G401 (cell line): ENCODE measurements around the gene TEX30. TPM values are rescaled to one million over a fixed set of nuclear protein-coding genes. Genes with fewer than 3 reads are reported as not detected.
"Not testable (repeated sequence)": the region's sequence is repeated elsewhere in the genome, so short reads cannot be mapped to it uniquely, and the experiment has no call there.

Experiments
- DNase-seq: peaks from one replicate; pipeline ENCODE4 v3.0.0-alpha.2; 2015; ENCODE audit warnings: low spot score
- in situ Hi-C: cut with HindIII; loops from 2 replicates; pipeline ENCODE4 v1.10.0; 2016; ENCODE audit warnings: low sequenced_read_pairs, mixed read lengths
- total RNA-seq: library from RNA; depleted of rRNA; stranded (reverse); fragments of >200 nt; shearing (Covaris generic); gene quantifications from 2 replicates; pipeline ENCODE4 v1.2.3, GENCODE V29; 2014

The TEX30 gene
- total RNA-seq, 1 experiment from 2014 or later: 38.2 TPM

DNA sequence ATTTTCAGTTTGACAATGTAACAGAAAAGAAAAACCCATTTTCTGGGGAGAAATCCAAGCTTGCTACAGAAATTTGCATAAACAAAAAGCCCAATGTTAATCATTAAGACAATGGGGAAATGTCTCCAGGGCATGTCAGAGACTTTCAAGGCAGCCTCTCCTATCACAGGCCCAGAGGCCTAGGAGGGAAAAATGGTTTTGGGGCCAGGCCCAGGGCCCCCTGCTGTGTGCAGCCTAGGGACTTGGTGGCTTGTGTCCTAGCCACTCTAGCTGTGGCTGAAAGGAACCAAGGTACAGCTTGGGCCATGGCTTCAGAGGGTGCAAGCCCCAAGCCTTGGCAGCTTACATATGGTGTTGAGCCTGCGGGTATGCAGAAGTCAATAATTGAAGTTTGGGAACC lies 8.0 kb upstream of the TEX30 start:
- no peak for DNase-seq
- in situ Hi-C loops: no loop called here

DNA sequence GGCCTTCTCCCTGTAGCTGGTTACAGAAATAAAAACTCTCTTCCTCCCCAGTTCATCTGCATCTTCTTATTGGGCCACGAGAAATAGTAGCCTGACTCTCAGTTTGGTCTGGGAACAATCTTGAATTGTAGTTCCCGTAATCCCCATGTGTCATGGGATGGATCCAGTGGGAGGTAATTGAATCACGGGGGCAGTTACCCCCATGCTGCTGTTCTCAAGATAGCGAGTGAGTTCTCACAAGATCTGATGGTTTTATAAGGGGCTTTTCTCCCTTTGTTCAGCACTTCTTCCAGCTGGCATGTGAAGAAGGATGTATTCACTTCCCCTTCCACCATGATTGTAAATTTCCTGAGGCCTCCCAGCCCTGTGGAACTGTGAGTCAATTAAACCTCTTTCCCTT lies 7.1 kb upstream of the TEX30 start:
- in situ Hi-C loops, DNase-seq: not testable (repeated sequence)

DNA sequence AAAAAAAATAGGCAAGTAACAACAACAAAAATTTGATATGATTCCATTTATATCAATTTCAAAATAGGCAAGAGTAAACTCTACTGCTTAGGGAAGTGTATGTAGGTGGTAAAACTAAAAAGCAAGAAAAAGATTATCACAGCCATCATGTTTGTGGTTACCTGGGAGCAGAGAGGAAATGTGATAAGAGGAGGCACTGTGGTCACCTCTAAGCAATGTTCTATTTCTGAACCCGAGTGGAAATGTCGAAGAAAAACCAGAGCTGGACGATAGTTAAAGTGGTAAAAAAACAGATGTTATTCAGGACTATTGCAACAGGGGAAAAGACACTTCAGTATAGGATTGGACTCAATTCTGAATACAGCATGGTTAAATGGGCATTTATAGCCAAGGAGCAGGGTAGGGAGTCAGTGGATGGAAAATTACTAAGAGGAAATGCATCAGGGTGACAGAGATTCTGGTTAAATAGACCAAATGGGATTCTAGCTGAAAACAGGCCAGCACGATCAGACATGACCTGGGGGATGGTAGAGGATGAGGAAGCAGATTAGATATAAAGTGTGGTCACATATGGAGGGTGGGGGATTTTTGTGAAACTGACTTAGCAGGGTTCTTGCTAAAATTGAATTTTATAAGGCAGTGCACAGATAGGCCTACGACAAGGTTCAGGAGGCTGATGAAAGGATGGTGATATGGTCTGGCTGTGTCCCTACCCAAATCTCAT lies 6.0 kb upstream of the TEX30 start:
- DNase-seq: no peak

DNA sequence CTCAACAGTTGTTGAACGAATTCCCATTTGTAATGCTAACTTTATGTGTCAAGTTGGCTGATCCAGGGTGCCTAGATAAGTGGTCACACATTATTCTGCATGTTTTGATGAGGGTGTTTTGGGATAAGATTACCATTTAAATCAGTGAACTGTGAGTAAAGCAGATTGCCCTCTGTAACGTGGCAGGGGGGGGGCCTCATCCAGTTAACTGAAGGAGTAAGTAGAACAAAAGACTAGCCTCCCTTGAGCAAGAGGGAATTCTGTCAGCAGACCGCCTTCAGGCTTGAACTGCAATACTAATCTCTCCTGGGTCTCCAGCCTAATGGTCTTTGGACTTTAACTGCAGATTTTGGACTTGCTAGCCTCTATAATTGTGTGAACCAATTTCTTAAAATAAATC lies 4.2 kb upstream of the TEX30 start:
- in situ Hi-C loops: no loop called here
- DNase-seq: no peak

More for the DNA sequence above, 6.0 kb upstream of the TEX30 start:
- in situ Hi-C loops: no loop called here

DNA sequence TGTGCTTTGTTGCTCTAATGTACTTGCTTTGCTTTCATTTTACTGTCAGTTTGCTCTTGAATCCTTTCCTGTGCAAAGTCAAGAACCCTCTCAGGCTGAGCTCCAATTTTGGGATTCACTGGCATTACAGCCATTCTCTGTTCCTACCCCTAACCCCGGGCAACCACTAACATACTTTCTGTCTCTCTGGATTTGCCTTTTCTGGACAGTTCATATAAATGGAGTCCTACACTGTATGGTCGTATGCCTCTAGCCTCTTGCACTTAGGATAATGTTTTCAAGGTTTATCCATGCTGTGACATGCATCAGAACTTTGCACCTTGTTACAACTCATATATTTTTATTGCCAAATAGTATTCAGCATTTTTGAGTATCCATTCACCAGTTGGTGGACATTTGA lies 2.7 kb upstream of the TEX30 start:
- DNase-seq: no peak
- in situ Hi-C loops: no loop called here

DNA sequence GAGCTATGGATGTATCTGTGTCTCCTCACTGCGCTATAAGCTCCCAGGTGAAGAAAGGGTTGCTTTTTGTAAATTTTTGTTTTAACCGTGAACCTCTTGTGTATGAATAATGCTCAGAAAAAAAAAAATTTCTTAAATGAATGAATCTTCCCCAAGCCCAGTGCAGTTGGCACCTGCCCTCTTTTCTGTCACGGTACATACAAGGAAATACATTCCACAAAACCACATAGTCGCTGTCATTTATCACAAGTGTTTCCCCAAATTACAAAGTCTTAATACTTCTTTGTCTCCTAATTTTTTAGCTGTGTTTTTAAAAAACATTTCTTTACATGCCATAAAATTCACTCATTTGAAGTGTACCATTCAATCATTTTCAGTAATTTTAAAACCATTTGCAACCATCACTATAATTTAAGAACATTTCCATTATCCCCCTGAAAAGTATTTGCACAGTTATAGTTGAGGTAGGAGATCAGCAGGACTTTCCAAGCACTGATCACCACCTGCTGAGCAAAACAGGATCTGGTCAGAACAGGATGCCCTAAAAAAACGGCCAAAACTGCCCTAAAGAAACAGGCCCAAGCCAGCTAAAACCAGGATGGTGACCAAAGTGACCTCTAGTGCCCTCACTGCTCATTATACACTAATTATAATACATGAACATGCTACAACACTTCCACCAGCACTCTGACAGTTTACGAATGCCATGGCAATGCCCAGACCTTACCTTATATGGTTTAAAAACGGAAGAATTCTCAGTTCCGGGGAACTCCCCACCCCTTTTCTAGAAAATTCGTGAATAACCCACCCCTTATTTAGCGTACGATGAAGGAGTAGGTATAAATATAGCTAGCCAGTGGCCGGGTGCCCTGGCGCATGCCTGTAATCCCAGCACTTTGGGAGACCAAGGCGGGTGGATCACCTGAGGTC lies 1.3 kb upstream of the TEX30 start:
- no peak for DNase-seq
- in situ Hi-C loops: no loop called here

DNA sequence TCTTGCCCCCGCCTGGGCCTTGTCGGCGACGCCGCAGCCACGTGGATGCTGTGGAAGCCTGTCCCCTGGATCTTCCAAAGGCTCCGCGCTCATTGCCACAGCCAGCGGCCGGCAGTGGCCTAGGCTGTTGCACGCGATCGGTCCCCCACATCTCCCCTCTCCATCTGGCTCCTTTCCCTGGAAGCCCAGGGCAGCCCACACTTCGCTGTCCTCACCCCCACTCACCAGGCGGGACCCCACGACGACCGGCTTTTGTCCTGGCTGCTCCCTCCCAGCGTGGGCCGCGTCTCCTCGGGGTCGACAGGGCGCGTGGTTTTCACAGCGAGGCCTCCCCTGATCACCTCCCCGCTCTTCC lies 605 bp upstream of the TEX30 start:
- in situ Hi-C loops: no loop called here
- no peak for DNase-seq

DNA sequence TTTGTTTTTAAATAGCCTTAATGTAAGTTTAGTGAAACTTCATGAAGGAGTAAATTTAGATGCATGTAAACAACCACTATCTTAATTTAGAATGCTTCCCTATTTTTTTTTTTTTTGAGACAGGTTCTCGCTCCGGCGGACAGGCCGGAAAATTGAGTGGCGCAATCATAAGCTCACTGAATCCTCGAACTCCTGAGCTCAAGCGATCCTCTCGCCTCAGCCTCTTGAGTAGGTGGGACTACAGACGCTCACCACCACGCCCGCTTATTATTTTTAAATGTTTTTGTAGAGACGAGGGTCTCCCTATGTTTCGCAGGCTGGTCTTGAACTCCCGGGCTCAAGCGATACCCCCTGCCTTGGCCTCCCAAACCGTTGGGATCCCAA lies 1.6 kb downstream of the TEX30 start:
- no peak for DNase-seq
- in situ Hi-C loops: no loop called here

DNA sequence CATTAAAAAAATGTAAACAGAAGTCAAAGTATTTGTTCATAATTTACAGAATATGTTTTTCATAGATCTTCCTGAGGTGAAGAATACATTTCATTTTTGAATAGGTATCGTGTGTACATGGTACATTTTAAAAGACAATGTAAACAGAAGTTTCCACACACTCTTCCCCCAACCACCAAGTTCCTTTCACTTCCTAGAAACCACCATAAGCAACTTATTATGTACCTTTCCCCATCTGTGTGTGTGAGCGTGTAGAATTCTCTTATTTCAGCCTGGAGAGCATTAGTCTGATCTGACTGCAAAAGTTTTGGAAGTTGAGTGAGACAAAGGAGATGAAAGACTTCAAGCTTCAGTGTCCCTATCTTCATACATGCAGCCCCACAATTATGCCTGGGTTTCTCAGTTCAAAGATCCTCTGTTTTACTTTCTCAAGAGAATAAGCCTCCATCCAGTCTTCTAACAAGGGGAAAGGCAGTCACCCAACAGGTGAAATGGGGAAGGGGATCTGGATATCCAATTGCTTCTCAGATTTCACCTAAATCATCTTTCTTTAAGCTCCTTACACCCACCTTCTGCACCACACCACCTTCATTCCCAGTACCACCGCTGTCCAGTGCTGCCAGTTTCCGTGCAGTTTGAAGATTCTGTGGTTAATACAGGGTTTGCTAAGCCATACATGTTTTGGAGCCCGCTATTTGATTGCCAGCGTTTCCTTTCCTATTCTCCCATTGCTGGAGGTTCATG lies 2.1 kb downstream of the TEX30 start:
- DNase-seq: no peak

DNA sequence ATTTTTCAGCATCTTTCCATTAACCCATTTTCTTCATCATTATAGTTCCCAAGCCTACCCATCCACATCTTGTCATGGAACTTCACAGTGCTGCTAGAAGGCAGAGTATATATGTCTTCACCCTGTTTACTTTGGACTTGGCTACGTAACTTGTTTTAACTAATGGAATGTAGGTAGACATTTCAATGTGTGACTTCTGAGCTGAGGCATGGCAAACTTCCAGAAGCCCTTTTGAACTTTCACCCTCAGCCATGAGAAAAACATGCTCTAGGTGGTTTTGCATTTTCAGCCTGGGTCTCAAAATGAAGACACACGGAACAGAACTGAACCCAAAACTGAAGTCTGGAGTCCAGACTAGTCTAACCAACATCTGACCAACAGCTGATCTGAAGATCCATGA lies 3.2 kb downstream of the TEX30 start:
- DNase-seq: no peak
- in situ Hi-C loops: no loop called here

More for the DNA sequence above, 2.1 kb downstream of the TEX30 start:
- in situ Hi-C loops: no loop called here

DNA sequence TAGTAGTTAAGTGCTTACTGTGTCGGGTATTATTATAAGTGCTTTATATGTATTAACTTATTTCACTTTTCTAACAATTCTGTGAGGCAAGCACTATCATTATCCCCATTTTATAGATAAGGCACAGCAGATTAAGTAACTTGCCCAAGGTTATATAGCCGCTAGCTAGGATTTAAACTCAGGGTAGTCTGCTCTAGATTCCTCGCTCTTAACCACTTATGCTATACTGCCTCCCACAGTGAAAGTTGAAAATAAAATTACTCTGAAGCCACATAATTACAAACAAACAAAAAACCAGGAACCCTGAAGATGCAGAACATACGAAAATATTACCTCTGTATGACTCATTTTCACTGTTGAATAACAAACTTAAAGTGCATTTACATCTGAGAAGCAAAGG lies 3.9 kb downstream of the TEX30 start:
- in situ Hi-C loops: no loop called here
- peak; percentile 5 for DNase-seq

DNA sequence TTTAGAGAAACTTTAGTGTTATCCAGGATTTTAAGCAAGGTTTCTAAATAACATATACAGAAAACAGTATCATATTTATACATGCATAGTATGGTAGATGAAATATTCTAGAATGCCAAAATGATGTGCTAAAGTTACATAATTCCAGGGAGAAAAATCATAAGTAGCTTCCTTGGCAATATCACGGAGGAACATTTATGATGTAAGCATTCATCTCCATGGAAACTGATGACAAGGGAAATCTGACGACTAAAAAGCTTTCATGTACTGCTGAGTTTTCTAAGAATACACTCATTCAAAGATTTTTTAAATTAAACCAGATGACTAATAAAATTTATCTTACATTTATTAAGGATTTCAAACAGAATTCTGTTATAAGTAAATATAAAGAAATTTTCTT lies 4.7 kb downstream of the TEX30 start:
- in situ Hi-C loops: no loop called here
- no peak for DNase-seq

DNA sequence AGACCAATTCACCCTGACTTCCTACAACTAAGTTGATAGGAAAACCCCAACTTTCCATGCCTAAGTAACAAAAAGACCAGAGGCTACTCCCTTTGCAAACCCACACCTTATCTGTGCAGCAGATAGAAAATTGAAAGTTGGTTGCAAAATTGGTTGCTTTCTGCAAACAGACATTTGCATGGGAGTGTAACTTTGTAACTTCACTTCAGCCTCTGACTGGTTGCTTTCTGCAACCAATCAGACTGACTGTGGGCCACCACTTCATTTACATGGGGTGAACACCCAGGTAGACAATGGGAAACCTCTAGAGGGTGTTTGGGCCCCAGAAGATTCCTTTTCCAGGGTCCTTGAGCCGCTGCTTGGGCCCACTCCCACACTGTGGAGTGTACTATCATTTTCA lies 9.8 kb downstream of the TEX30 start:
- no peak for DNase-seq
- in situ Hi-C loops: no loop called here

DNA sequence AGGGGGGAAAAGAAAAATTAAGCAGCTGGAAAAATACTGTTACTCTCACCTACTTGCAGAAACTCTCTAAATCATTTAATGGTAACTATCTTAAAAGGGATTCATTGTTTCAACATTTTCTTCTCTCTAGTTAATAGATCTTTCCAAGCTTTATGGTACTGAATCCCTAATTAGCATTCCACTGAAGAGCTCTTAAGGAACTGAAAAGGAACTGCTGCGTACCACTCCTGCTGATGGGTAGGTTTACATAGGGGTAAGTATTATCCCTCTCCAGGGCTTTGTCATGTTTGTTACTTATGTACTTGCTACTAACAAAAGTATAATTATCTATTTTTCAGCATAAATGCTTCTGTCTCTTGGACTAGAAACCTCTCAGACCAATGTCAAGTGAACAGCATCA lies 12.5 kb downstream of the TEX30 start:
- no peak for DNase-seq

DNA sequence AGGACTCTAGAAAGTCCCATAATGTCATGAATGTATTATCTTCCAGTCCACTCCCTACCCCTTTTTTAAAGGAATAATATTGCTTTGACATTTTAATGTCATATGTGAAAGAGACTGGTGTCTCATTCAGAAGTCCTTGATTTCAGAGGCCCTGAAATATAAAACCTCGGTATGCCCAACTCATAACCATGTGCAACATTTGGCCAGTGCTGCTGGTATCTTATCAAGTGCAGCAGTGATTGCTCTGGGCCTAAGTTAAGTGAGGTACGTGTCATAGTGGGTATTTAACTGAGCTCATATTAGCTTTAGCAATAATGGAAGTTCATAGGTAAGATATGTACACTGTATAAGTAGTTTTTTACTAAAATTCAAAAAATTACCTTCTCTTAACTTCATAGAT lies 14.7 kb downstream of the TEX30 start:
- DNase-seq: no peak
- in situ Hi-C loops: no loop called here

More for the DNA sequence above, 12.5 kb downstream of the TEX30 start:
- in situ Hi-C loops: no loop called here

DNA sequence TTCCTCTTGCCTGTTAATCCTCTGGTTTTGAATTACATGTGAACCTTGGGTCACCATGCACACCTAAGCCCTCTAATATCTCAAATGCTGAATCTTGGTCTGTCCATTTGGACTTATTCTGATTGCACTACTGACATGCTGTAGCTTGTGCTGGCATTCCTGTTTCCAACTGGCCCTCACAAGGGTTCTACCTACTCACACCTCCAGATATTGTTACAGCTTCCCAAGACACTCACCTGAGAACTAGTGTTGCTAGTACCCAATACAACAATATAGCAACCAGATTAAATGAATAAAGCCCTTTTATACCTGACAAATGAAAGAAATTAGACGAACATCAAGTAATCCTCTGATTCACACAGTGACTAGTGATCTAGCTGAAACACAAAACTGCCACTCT lies 16.6 kb downstream of the TEX30 start:
- no peak for DNase-seq
- in situ Hi-C loops: no loop called here

DNA sequence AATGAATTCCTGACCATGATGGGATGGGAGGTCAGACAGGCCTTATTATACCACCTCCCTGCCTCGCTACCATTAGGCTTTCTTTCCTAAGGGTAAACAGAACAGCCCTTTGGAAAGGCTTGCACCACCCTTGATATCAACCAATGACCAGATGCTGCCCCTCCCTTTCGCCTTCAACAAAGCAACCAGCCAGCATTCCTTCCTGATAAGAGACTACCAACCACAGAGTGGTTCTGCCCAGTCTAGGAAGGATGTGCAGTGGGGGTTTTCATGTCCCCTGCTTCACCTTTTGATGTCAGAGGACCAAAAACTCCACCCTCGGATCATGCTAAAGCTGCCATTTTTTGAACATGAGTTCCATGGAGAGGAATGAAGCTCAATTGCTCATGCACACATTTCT lies 21.7 kb downstream of the TEX30 start:
- in situ Hi-C loops: no loop called here
- DNase-seq: no peak

DNA sequence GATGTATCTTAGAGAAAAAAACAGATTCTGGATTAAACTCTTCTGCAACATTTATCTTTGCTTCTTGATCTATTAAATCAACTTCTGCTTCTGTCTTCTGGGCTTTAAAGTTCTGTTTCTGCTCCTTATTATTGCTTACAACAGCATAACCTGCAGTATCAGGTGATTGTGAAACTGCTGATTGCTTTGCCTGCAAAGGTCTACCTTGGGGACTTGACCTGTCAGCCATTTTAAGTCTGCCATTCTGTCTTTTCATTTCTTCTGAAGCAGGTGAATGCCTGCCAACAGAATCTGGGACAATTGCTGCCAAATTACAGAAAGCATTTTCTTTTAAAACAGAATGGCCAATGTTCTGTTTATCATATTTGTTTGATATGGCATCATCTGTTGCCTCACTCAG lies 31.1 kb downstream of the TEX30 start:
- in situ Hi-C loops: no loop called here
- no peak for DNase-seq

DNA sequence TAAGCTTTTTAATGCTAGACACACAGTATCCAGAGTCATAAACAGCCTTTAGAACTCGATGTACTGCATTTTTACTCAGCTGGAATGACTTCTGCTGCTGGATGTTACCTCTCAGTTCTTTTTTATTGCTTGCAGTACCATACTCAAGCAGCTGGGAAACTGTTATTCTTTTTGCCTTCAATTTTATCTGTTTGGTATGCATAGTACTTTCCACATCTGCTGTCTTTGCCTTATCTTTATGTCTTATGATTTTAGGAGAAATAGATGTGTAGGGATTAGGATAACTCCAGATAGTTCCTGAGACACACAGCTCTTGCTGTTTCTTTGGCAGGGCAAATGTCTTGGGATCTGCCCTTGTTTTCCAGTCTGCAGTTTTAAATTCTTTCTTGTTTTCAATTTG lies 31.5 kb downstream of the TEX30 start:
- no peak for DNase-seq
- in situ Hi-C loops: no loop called here
